ENCODE measurements around the gene HSCB.
"Not testable (repeated sequence)": the region's sequence is repeated elsewhere in the genome, so short reads cannot be mapped to it uniquely, and the experiment has no call there.

Gene HSCB

GRCh38 chr22:28741200-28741784 is 547 bp upstream of the HSCB start:
- DNase-seq, result no peak

- no peak for DNase-seq
Measured at GRCh38 chr22:28742562-28742962, 723 bp downstream of the HSCB start.

GRCh38 chr22:28743852-28744251 is 2.0 kb downstream of the HSCB start:
- no peak for DNase-seq

- DNase-seq, result no peak
Measured at GRCh38 chr22:28750471-28750881, 8.6 kb downstream of the HSCB start.

- not testable (repeated sequence) for DNase-seq
Measured at GRCh38 chr22:28754512-28754911, 12.7 kb downstream of the HSCB start.

GRCh38 chr22:28759861-28760560 is 18.2 kb downstream of the HSCB start:
- DNase-seq, result no peak

- DNase-seq, result no peak
Measured at GRCh38 chr22:28761449-28761755, 19.6 kb downstream of the HSCB start.

GRCh38 chr22:28762000-28762399 is 20.2 kb downstream of the HSCB start:
- DNase-seq, result not testable (repeated sequence)

- DNase-seq, result no peak
Measured at GRCh38 chr22:28766628-28767027, 24.8 kb downstream of the HSCB start.

GRCh38 chr22:28768701-28769393 is 27.0 kb downstream of the HSCB start:
- DNase-seq, result no peak

GRCh38 chr22:28769394-28770085 is 27.7 kb downstream of the HSCB start:
- DNase-seq, result no peak

GRCh38 chr22:28771195-28771791 is 29.5 kb downstream of the HSCB start:
- DNase-seq, result no peak

GRCh38 chr22:28772633-28773460 is 31.0 kb downstream of the HSCB start, which contains the start of gene CCDC117:
TSS of gene CCDC117 (plus strand) at chr22:28772695. CDS start at chr22:28772850, 155 bp downstream.
- DNase-seq, result peak; percentile 97

- DNase-seq, result no peak
Measured at GRCh38 chr22:28773461-28773867, 31.6 kb downstream of the HSCB start.

- no peak for DNase-seq
Measured at GRCh38 chr22:28774378-28774777, 32.5 kb downstream of the HSCB start.

GRCh38 chr22:28779833-28780232 is 38.0 kb downstream of the HSCB start:
- no peak for DNase-seq

GRCh38 chr22:28780296-28780695 is 38.5 kb downstream of the HSCB start:
- DNase-seq, result no peak

GRCh38 chr22:28783786-28784671 is 42.2 kb downstream of the HSCB start:
- DNase-seq, result no peak

GRCh38 chr22:28788601-28789000 is 46.8 kb downstream of the HSCB start:
- DNase-seq, result no peak

- no peak for DNase-seq
Measured at GRCh38 chr22:28791124-28791523, 49.3 kb downstream of the HSCB start.

- DNase-seq, result no peak
Measured at GRCh38 chr22:28791841-28792490, 50.1 kb downstream of the HSCB start.
